Stomach (tissue), 4 donors: ENCODE results near the gene RAB36.

ENCODE experiments used
- EP300 ChIP-seq: sonication (generic); formaldehyde crosslinking; IDR thresholded peaks from one replicate; pipeline ENCODE4 v1.6.1; 2017; ENCODE audit warnings: antibody characterized with exemption
- POLR2A ChIP-seq, 4 donors: fragments of 450-650 bp; IDR thresholded peaks; one replicate each; pipeline ENCODE4 v1.6.1; 2016; ENCODE audit warnings: antibody characterized with exemption in 4 of 4, control low read depth in 2 of 4, mild to moderate bottlenecking in 1 of 4, moderate library complexity in 1 of 4
- POLR2AphosphoS5 ChIP-seq, 3 donors: sonication (generic); formaldehyde crosslinking; IDR thresholded peaks; one replicate each; pipeline ENCODE4 v1.6.1; 2016; ENCODE audit warnings: antibody characterized with exemption in 3 of 3
- TF ChIP-seq, protein P1 (sequence below), 7 experiments: fragments of 450-650 bp in 4 of 7; fragments of 200-600 bp in 3 of 7; sonication (generic) in 3 of 7; IDR thresholded peaks; one replicate each; pipeline ENCODE4 v1.5.1; 2016 to 2019; ENCODE audit warnings: antibody characterized with exemption in 7 of 7, control low read depth in 2 of 7, mild to moderate bottlenecking in 1 of 7

GRCh38 chr22:23121000-23121421 lies 24.3 kb upstream of the RAB36 start:
- TF ChIP-seq, protein P1, sequence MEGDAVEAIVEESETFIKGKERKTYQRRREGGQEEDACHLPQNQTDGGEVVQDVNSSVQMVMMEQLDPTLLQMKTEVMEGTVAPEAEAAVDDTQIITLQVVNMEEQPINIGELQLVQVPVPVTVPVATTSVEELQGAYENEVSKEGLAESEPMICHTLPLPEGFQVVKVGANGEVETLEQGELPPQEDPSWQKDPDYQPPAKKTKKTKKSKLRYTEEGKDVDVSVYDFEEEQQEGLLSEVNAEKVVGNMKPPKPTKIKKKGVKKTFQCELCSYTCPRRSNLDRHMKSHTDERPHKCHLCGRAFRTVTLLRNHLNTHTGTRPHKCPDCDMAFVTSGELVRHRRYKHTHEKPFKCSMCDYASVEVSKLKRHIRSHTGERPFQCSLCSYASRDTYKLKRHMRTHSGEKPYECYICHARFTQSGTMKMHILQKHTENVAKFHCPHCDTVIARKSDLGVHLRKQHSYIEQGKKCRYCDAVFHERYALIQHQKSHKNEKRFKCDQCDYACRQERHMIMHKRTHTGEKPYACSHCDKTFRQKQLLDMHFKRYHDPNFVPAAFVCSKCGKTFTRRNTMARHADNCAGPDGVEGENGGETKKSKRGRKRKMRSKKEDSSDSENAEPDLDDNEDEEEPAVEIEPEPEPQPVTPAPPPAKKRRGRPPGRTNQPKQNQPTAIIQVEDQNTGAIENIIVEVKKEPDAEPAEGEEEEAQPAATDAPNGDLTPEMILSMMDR (IDR thresholded peaks at IDR 0.05) = no peak
- TF ChIP-seq POLR2AphosphoS5 (IDR thresholded peaks at IDR 0.05) (no peak), POLR2A (IDR thresholded peaks at IDR 0.05) (no peak), EP300 (no peak)
